GM23338 (cell line): Measurements from ENCODE around the gene DMD. TPM values are rescaled to one million over a fixed set of nuclear protein-coding genes. Genes with fewer than 3 reads are reported as not detected.

Experiments used
- ATAC-seq: fragments of 200-7000 bp; cut with Tn5 transposase; 3 replicates; pipeline ENCODE4 v1.9.1; 2020
- DNase-seq: peaks from one replicate; pipeline ENCODE4 v3.0.0-alpha.2; 2015; ENCODE audit warnings: low spot score
- H2AFZ ChIP-seq: fragments of 200-600 bp; sonication (generic); 2 replicates; pipeline ENCODE4 v1.8.0; 2016; ENCODE audit warnings: antibody characterized with exemption, mild to moderate bottlenecking, moderate library complexity
- H3F3A ChIP-seq: fragments of 200-600 bp; sonication (generic); replicated peaks from 2 replicates; pipeline ENCODE4 v1.8.0; 2017; ENCODE audit warnings: antibody characterized with exemption, mixed run types, low read depth
- H3K27ac ChIP-seq: fragments of 200-600 bp; sonication (generic); 2 replicates; pipeline ENCODE4 v1.6.1; 2016; ENCODE audit warnings: low read depth
- H3K27me3 ChIP-seq: fragments of 200-600 bp; sonication (generic); 2 replicates; pipeline ENCODE4 v1.8.0; 2016; ENCODE audit warnings: mild to moderate bottlenecking, mixed run types, moderate library complexity; ENCODE audit not compliant: insufficient read depth
- H3K36me3 ChIP-seq: fragments of 200-600 bp; sonication (generic); 2 replicates; pipeline ENCODE4 v1.8.0; 2016; ENCODE audit warnings: mild to moderate bottlenecking; ENCODE audit not compliant: insufficient read depth
- H3K4me1 ChIP-seq: fragments of 200-600 bp; sonication (generic); 2 replicates; pipeline ENCODE4 v1.8.0; 2016; ENCODE audit warnings: mild to moderate bottlenecking, moderate library complexity; ENCODE audit not compliant: insufficient read depth
- H3K4me2 ChIP-seq: fragments of 200-600 bp; sonication (generic); 2 replicates; pipeline ENCODE4 v1.7.1; 2017; ENCODE audit warnings: mixed run types
- H3K4me3 ChIP-seq: fragments of 200-600 bp; sonication (generic); 2 replicates; pipeline ENCODE4 v1.6.1; 2016; ENCODE audit warnings: mixed run types
- H3K79me2 ChIP-seq: fragments of 200-600 bp; sonication (generic); replicated peaks from 2 replicates; pipeline ENCODE4 v1.8.0; 2017; ENCODE audit warnings: mild to moderate bottlenecking; ENCODE audit not compliant: insufficient read depth
- H3K9me2 ChIP-seq: fragments of 200-600 bp; sonication (generic); 2 replicates; pipeline ENCODE4 v1.8.0; 2017; ENCODE audit not compliant: insufficient read depth
- H4K20me1 ChIP-seq: fragments of 200-600 bp; sonication (generic); replicated peaks from 2 replicates; pipeline ENCODE4 v1.8.0; 2017; ENCODE audit warnings: mild to moderate bottlenecking; ENCODE audit not compliant: insufficient read depth
- H3K27ac Mint-ChIP-seq: 2 replicates; pipeline ENCODE4 v1.8.0; 2020; ENCODE audit warnings: inconsistent platforms, mild to moderate bottlenecking, moderate library complexity, mixed read lengths
- H3K27me3 Mint-ChIP-seq: 3 replicates; pipeline ENCODE4 v1.8.0; 2022; ENCODE audit warnings: low read depth, mild to moderate bottlenecking, moderate library complexity, mixed read lengths, inconsistent platforms; ENCODE audit not compliant: insufficient read depth, poor library complexity
- H3K36me3 Mint-ChIP-seq: 3 replicates; pipeline ENCODE4 v1.8.0; 2021; ENCODE audit warnings: low read depth, mild to moderate bottlenecking, inconsistent platforms, moderate library complexity, mixed read lengths
- H3K4me1 Mint-ChIP-seq: 3 replicates; pipeline ENCODE4 v1.8.0; 2020; ENCODE audit warnings: mild to moderate bottlenecking, inconsistent platforms, mixed read lengths
- H3K4me3 Mint-ChIP-seq: 3 replicates; pipeline ENCODE4 v1.8.0; 2021; ENCODE audit warnings: moderate library complexity, mild to moderate bottlenecking, inconsistent platforms, mixed read lengths
- H3K9me3 Mint-ChIP-seq: 3 replicates; pipeline ENCODE4 v1.8.0; 2020; ENCODE audit warnings: moderate library complexity, mild to moderate bottlenecking, inconsistent platforms, mixed read lengths
- ETS1 ChIP-seq: IDR thresholded peaks from 2 replicates; pipeline ENCODE4 v1.6.1; 2016; ENCODE audit warnings: antibody characterized with exemption
- EZH2 ChIP-seq: fragments of 200-600 bp; sonication (generic); IDR thresholded peaks from one replicate; pipeline ENCODE4 v1.8.0; 2017; ENCODE audit warnings: antibody characterized with exemption, mild to moderate bottlenecking, low read depth; ENCODE audit not compliant: unreplicated experiment
- EZH2phosphoT487 ChIP-seq: fragments of 200-600 bp; sonication (generic); IDR thresholded peaks from one replicate; pipeline ENCODE4 v1.8.1; 2018; ENCODE audit warnings: antibody characterized with exemption; ENCODE audit not compliant: unreplicated experiment
- POLR2AphosphoS5 ChIP-seq: IDR thresholded peaks from 2 replicates; pipeline ENCODE4 v1.6.1; 2016; ENCODE audit warnings: antibody characterized with exemption, low read depth
- STAT1 ChIP-seq: IDR thresholded peaks from one replicate; pipeline ENCODE4 v1.6.1; 2016; ENCODE audit warnings: antibody characterized with exemption; ENCODE audit not compliant: unreplicated experiment
- ZNF114 ChIP-seq: fragments of 250-450 bp; sonication (Bioruptor Pico); IDR thresholded peaks from 2 replicates; pipeline ENCODE4 v1.5.0; 2020; ENCODE audit warnings: mild to moderate bottlenecking, moderate library complexity
- ZNF331 ChIP-seq: fragments of 250-450 bp; sonication (Bioruptor Pico); IDR thresholded peaks from 2 replicates; pipeline ENCODE4 v1.5.0; 2020; ENCODE audit warnings: low read depth, mild to moderate bottlenecking, moderate library complexity
- polyA plus RNA-seq: library from polyadenylated mRNA; unstranded; fragments of >200 nt; fragmentation: Nextera tagmentation; extraction: Ambion mirVana; gene quantifications from 2 replicates; pipeline ENCODE4 v1.2.1, GENCODE V29; 2016
- total RNA-seq: library from RNA; depleted of rRNA; stranded (reverse); fragments of >200 nt; shearing (Covaris generic); gene quantifications from 2 replicates; pipeline ENCODE4 v1.2.3, GENCODE V29; 2014
- TF ChIP-seq, protein P1 (sequence below): IDR thresholded peaks from one replicate; pipeline ENCODE4 v1.6.1; 2018; ENCODE audit warnings: antibody characterized with exemption; ENCODE audit not compliant: unreplicated experiment
- TF ChIP-seq, protein P2 (sequence below), 2 experiments: fragments of 200-600 bp in 1 of 2; sonication (generic) in 1 of 2; conservative IDR thresholded peaks; 2 replicates each; pipeline versions ENCODE4 v1.5.1 to v1.6.1; 2016 to 2017; ENCODE audit warnings: antibody characterized with exemption in 2 of 2, low read depth in 2 of 2, mild to moderate bottlenecking in 2 of 2, moderate library complexity in 1 of 2

The DMD gene
- total and polyA plus RNA-seq, 2 experiments from 2014 or later = 4.5 to 7.6 TPM

DNA sequence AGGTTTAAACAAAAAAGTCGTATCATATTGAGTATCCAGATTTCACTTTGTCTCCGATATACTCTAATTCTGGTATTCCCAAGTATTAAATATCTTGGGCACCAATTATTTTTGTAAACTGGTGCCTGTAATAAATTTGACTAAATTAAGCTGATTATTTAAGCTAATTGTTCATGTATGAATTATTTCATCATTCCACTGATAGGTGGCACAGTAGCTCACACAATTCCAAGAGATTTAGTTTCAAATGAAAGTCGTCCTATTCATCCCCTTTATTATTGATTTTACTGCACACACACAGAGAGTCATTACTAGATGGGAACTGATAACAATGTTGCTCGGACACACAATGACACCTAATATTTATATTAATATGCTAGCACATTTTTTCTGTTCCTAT lies 432.4 kb downstream of the DMD start (continued):
- TF ChIP-seq, protein P1, sequence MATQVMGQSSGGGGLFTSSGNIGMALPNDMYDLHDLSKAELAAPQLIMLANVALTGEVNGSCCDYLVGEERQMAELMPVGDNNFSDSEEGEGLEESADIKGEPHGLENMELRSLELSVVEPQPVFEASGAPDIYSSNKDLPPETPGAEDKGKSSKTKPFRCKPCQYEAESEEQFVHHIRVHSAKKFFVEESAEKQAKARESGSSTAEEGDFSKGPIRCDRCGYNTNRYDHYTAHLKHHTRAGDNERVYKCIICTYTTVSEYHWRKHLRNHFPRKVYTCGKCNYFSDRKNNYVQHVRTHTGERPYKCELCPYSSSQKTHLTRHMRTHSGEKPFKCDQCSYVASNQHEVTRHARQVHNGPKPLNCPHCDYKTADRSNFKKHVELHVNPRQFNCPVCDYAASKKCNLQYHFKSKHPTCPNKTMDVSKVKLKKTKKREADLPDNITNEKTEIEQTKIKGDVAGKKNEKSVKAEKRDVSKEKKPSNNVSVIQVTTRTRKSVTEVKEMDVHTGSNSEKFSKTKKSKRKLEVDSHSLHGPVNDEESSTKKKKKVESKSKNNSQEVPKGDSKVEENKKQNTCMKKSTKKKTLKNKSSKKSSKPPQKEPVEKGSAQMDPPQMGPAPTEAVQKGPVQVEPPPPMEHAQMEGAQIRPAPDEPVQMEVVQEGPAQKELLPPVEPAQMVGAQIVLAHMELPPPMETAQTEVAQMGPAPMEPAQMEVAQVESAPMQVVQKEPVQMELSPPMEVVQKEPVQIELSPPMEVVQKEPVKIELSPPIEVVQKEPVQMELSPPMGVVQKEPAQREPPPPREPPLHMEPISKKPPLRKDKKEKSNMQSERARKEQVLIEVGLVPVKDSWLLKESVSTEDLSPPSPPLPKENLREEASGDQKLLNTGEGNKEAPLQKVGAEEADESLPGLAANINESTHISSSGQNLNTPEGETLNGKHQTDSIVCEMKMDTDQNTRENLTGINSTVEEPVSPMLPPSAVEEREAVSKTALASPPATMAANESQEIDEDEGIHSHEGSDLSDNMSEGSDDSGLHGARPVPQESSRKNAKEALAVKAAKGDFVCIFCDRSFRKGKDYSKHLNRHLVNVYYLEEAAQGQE = no peak
- TF ChIP-seq POLR2AphosphoS5 (no peak), ZNF331 (no peak), STAT1 (no peak), EZH2phosphoT487 (no peak)

GRCh38 chrX:32774966-32775365 lies 436.4 kb downstream of the DMD start:
- Histone ChIP-seq H3K79me2 (no peaks in the 10 kb centered on the region), H3K27ac (no peak overlapping the region), H3K9me2 (no peaks in the 10 kb centered on the region), H3K4me2 (no peak overlapping the region), H3K4me1 (peaks cover 14% of the 10 kb centered on the region), H4K20me1 (no peaks in the 10 kb centered on the region), H3K36me3 (no peaks in the 10 kb centered on the region), H3K4me3 (no peak overlapping the region), H3K27me3 (no peaks in the 10 kb centered on the region), H3F3A (no peaks in the 10 kb centered on the region), H2AFZ (no peak overlapping the region)
- Mint-ChIP-seq H3K9me3 (peaks cover 19% of the 10 kb centered on the region; the same call in 2 of the 3 replicates), H3K4me3 (no peak overlapping the region), H3K27me3 (peaks cover 1% of the 10 kb centered on the region), H3K36me3 (peaks cover 14% of the 10 kb centered on the region), H3K4me1 (peaks cover 10% of the 10 kb centered on the region; the same call in 2 of the 3 replicates), H3K27ac (no peak overlapping the region)
- no peak for DNase-seq
- TF ChIP-seq ZNF331 (no peak), EZH2 (no peak), ETS1 (no peak), EZH2phosphoT487 (no peak), ZNF114 (no peak)
- TF ChIP-seq, protein P2, sequence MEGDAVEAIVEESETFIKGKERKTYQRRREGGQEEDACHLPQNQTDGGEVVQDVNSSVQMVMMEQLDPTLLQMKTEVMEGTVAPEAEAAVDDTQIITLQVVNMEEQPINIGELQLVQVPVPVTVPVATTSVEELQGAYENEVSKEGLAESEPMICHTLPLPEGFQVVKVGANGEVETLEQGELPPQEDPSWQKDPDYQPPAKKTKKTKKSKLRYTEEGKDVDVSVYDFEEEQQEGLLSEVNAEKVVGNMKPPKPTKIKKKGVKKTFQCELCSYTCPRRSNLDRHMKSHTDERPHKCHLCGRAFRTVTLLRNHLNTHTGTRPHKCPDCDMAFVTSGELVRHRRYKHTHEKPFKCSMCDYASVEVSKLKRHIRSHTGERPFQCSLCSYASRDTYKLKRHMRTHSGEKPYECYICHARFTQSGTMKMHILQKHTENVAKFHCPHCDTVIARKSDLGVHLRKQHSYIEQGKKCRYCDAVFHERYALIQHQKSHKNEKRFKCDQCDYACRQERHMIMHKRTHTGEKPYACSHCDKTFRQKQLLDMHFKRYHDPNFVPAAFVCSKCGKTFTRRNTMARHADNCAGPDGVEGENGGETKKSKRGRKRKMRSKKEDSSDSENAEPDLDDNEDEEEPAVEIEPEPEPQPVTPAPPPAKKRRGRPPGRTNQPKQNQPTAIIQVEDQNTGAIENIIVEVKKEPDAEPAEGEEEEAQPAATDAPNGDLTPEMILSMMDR (conservative IDR thresholded peaks at IDR 0.05; ENCODE audit: low read depth in 2 of 2) = no peak
- TF ChIP-seq, protein P1 = peak; percentile 38
- no peak for ATAC-seq
